Erythroblast (primary cell): ENCODE measurements around the gene TLN1.

Source experiments
- GATA1 ChIP-seq: IDR thresholded peaks from 2 replicates; pipeline ENCODE4 v1.6.1; 2011; ENCODE audit warnings: low read depth, mild to moderate bottlenecking, control low read depth, low read length, moderate library complexity
- POLR2A ChIP-seq: IDR thresholded peaks from 2 replicates; pipeline ENCODE4 v1.6.1; 2011; ENCODE audit warnings: mild to moderate bottlenecking, low read length

- TF ChIP-seq POLR2A (no peak), GATA1 (no peak)
Observed at GRCh38 chr9:35771534-35771933, 39.5 kb upstream of the TLN1 start.
